ENCODE measurements around the gene FGG. TPM values are rescaled to one million over a fixed set of nuclear protein-coding genes. Genes with fewer than 3 reads are reported as not detected.

Gene FGG
- total RNA-seq, 1 donor: not detected

- Histone ChIP-seq H3K4me3 (ENCODE audit: insufficient read depth, low read length) (no peak within 1 kb of the TSS), H3K36me3 (ENCODE audit: insufficient read depth, low read length) (no peaks in the 10 kb centered on the region), H3K27me3 (ENCODE audit: insufficient read depth, low read length) (no peaks in the 10 kb centered on the region), H3K9me3 (ENCODE audit: low read depth, low read length) (no peaks in the 10 kb centered on the region), H3K4me2 (ENCODE audit: insufficient read depth, low read length) (no peak within 1 kb of the TSS), H2AFZ (ENCODE audit: low read length) (no peak within 1 kb of the TSS), H3K27ac (ENCODE audit: low read depth, low read length) (no peak within 1 kb of the TSS), H3K79me2 (ENCODE audit: insufficient read depth, low read length) (no peaks in the 10 kb centered on the region), H4K20me1 (ENCODE audit: insufficient read depth, low read length) (no peaks in the 10 kb centered on the region), H3K4me1 (ENCODE audit: insufficient read depth, low read length) (peaks cover 31% of the 10 kb centered on the region)
- no peak for DNase-seq (ENCODE audit: insufficient read length, low spot score, missing footprints)
- TF ChIP-seq, protein P1, sequence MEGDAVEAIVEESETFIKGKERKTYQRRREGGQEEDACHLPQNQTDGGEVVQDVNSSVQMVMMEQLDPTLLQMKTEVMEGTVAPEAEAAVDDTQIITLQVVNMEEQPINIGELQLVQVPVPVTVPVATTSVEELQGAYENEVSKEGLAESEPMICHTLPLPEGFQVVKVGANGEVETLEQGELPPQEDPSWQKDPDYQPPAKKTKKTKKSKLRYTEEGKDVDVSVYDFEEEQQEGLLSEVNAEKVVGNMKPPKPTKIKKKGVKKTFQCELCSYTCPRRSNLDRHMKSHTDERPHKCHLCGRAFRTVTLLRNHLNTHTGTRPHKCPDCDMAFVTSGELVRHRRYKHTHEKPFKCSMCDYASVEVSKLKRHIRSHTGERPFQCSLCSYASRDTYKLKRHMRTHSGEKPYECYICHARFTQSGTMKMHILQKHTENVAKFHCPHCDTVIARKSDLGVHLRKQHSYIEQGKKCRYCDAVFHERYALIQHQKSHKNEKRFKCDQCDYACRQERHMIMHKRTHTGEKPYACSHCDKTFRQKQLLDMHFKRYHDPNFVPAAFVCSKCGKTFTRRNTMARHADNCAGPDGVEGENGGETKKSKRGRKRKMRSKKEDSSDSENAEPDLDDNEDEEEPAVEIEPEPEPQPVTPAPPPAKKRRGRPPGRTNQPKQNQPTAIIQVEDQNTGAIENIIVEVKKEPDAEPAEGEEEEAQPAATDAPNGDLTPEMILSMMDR (IDR thresholded peaks at IDR 0.05; ENCODE audit: extremely low read depth, low read depth, low read length): no peak
Measured at GRCh38 chr4:154562697-154563254, 49.7 kb downstream of the FGG start, which contains the start of gene FGB. Gene FGB, plus strand, starts transcription at chr4:154563011. Its CDS starts 8 bp downstream, at chr4:154563019.

GRCh38 chr4:154560824-154561231 lies 51.6 kb downstream of the FGG start:
- Histone ChIP-seq H3K27ac (ENCODE audit: low read depth, low read length) (no peak overlapping the region), H3K4me2 (ENCODE audit: insufficient read depth, low read length) (peak overlapping the region; percentile 11)
- no peak for DNase-seq (ENCODE audit: insufficient read length, low spot score, missing footprints)

GRCh38 chr4:154560419-154560801 lies 52.0 kb downstream of the FGG start:
- TF ChIP-seq, protein P1 (IDR thresholded peaks at IDR 0.05; ENCODE audit: extremely low read depth, low read depth, low read length): no peak
- peak overlapping the region; percentile 11 for H3K4me2 ChIP-seq (ENCODE audit: insufficient read depth, low read length)
- no peak overlapping the region for H2AFZ ChIP-seq (ENCODE audit: low read length)

More at GRCh38 chr4:154560824-154561231, 51.6 kb downstream of the FGG start:
- Histone ChIP-seq H3K36me3 (ENCODE audit: insufficient read depth, low read length) (no peaks in the 10 kb centered on the region), H2AFZ (ENCODE audit: low read length) (no peak overlapping the region), H3K27me3 (ENCODE audit: insufficient read depth, low read length) (no peaks in the 10 kb centered on the region), H4K20me1 (ENCODE audit: insufficient read depth, low read length) (no peaks in the 10 kb centered on the region), H3K9me3 (ENCODE audit: low read depth, low read length) (no peaks in the 10 kb centered on the region), H3K79me2 (ENCODE audit: insufficient read depth, low read length) (no peaks in the 10 kb centered on the region), H3K4me1 (ENCODE audit: insufficient read depth, low read length) (peaks cover 17% of the 10 kb centered on the region), H3K4me3 (ENCODE audit: insufficient read depth, low read length) (no peak overlapping the region)
- TF ChIP-seq, protein P1 (IDR thresholded peaks at IDR 0.05; ENCODE audit: extremely low read depth, low read depth, low read length): no peak

DNA sequence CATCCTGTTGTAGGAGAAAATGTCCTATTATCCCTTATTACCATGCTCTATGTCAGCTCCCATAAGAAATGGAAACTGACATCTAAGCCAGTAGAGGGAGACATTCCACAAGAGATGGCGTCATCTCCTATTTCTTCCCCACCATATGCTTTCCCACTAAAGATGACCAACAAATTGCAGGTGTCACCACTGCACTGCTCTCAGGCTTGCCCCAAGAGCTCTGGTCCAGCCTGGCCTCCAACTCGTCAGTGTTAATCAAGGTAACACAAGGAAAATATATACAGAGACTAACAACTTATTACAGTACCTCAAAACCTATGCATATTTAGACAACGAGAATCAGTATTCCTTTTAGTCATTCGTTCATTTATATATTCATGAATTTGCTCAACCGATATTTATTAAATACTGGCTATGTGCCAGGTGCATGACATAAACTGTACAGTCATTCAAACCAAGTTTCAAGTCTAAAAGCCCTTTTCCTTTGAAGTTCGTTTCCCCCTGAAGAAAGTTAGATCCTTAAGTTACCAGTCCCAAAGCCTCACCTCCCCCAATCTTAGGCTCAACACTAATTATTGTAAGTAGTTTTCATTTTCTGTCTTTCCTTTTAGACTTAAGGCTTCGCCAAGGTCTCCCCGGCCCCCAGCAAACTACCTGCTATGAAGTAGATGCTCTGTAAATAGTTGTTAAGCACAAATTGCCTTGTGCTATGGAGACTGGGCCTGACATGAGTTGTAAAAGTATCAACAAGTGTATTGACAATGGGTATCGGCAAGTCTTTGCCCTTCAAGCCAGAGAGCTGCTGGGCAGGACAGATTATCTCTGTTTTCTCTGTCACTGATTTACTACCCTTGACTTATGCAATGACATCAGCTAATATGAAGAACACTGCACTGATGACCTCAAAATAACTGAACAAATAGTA lies 52.7 kb downstream of the FGG start:
- Histone ChIP-seq H3K4me2 (ENCODE audit: insufficient read depth, low read length) (no peak overlapping the region), H3K27me3 (ENCODE audit: insufficient read depth, low read length) (no peaks in the 10 kb centered on the region), H3K4me1 (ENCODE audit: insufficient read depth, low read length) (peaks cover 17% of the 10 kb centered on the region), H3K36me3 (ENCODE audit: insufficient read depth, low read length) (no peaks in the 10 kb centered on the region), H3K9me3 (ENCODE audit: low read depth, low read length) (no peaks in the 10 kb centered on the region), H3K4me3 (ENCODE audit: insufficient read depth, low read length) (no peak overlapping the region), H3K79me2 (ENCODE audit: insufficient read depth, low read length) (no peaks in the 10 kb centered on the region), H3K27ac (ENCODE audit: low read depth, low read length) (no peak overlapping the region), H4K20me1 (ENCODE audit: insufficient read depth, low read length) (no peaks in the 10 kb centered on the region), H2AFZ (ENCODE audit: low read length) (no peak overlapping the region)
- peak; percentile 47 for DNase-seq (ENCODE audit: insufficient read length, low spot score, missing footprints)
- TF ChIP-seq, protein P1 (IDR thresholded peaks at IDR 0.05; ENCODE audit: extremely low read depth, low read depth, low read length): peak; percentile 72

More at GRCh38 chr4:154560419-154560801, 52.0 kb downstream of the FGG start:
- H4K20me1 ChIP-seq (ENCODE audit: insufficient read depth, low read length): no peaks in the 10 kb centered on the region
- no peaks in the 10 kb centered on the region for H3K79me2 ChIP-seq (ENCODE audit: insufficient read depth, low read length)
- H3K4me1 ChIP-seq (ENCODE audit: insufficient read depth, low read length): peaks cover 17% of the 10 kb centered on the region
- H3K36me3 ChIP-seq (ENCODE audit: insufficient read depth, low read length): no peaks in the 10 kb centered on the region
- no peaks in the 10 kb centered on the region for H3K27me3 ChIP-seq (ENCODE audit: insufficient read depth, low read length)
- no peak overlapping the region for H3K27ac ChIP-seq (ENCODE audit: low read depth, low read length)
- H3K4me3 ChIP-seq (ENCODE audit: insufficient read depth, low read length): no peak overlapping the region
- no peak for DNase-seq (ENCODE audit: insufficient read length, low spot score, missing footprints)
- H3K9me3 ChIP-seq (ENCODE audit: low read depth, low read length): no peaks in the 10 kb centered on the region
